Breast epithelium (tissue), 4 donors: ENCODE results near the gene AGFG1. TPM values are rescaled to one million over a fixed set of nuclear protein-coding genes. Genes with fewer than 3 reads are reported as not detected.

Source experiments
- DNase-seq, 2 donors: peaks; one replicate each; pipeline ENCODE4 v3.0.0-alpha.2; 2019; ENCODE audit warnings: low spot score in 2 of 2
- H3K27ac ChIP-seq, 2 donors: fragments of 200-600 bp; sonication (generic) in 1 of 2; one replicate each; pipeline ENCODE4 v1.5.1; 2016 to 2019; ENCODE audit warnings: mild to moderate bottlenecking in 1 of 2
- H3K27me3 ChIP-seq, 2 donors: fragments of 200-600 bp; sonication (generic) in 1 of 2; one replicate each; pipeline versions ENCODE4 v1.5.1 to v1.6.0; 2017 to 2019; ENCODE audit warnings: control low read depth in 1 of 2, mild to moderate bottlenecking in 1 of 2
- H3K36me3 ChIP-seq: fragments of 200-600 bp; one replicate; pipeline ENCODE4 v1.5.1; 2019
- H3K4me1 ChIP-seq, 2 donors: fragments of 200-600 bp; sonication (generic); one replicate each; pipeline ENCODE4 v1.5.1; 2016 to 2019; ENCODE audit warnings: control low read depth in 1 of 2
- H3K4me3 ChIP-seq, 3 donors: fragments of 200-600 bp; sonication (generic); 1 replicate in 2 of 3; 2 replicates in 1 of 3; pipeline ENCODE4 v1.5.1; 2016 to 2019; ENCODE audit warnings: mild to moderate bottlenecking in 3 of 3, moderate library complexity in 2 of 3
- H3K9me3 ChIP-seq, 2 donors: fragments of 200-600 bp; sonication (generic) in 1 of 2; one replicate each; pipeline ENCODE4 v1.5.1; 2016 to 2019; ENCODE audit warnings: control low read depth in 1 of 2
- POLR2A ChIP-seq: fragments of 450-650 bp; IDR thresholded peaks from one replicate; pipeline ENCODE4 v1.6.1; 2016; ENCODE audit warnings: antibody characterized with exemption, mild to moderate bottlenecking, moderate library complexity
- POLR2AphosphoS5 ChIP-seq, 3 donors: sonication (generic); formaldehyde crosslinking; IDR thresholded peaks; one replicate each; pipeline ENCODE4 v1.6.1; 2017; ENCODE audit warnings: antibody characterized with exemption in 3 of 3
- intact Hi-C: fragments of 100-400 bp; cut with DNase I; formaldehyde crosslinking; loops from one replicate; pipeline ENCODE4 v1.15.1; 2023; ENCODE audit warnings: low total_unique reads
- total RNA-seq, 3 donors: library from RNA; depleted of rRNA; stranded (reverse); fragments of >200 nt; gene quantifications; one replicate each; pipeline ENCODE4 v1.1.0, GENCODE V29; 2016
- TF ChIP-seq, protein P1 (sequence below), 3 donors: fragments of 450-650 bp; IDR thresholded peaks; one replicate each; pipeline ENCODE4 v1.5.1; 2016 to 2017; ENCODE audit warnings: antibody characterized with exemption in 3 of 3, mild to moderate bottlenecking in 3 of 3, moderate library complexity in 3 of 3

Gene AGFG1
- total RNA-seq, 3 donors from 2014 or later = 77.0 to 145 (median 78.4) TPM

DNA sequence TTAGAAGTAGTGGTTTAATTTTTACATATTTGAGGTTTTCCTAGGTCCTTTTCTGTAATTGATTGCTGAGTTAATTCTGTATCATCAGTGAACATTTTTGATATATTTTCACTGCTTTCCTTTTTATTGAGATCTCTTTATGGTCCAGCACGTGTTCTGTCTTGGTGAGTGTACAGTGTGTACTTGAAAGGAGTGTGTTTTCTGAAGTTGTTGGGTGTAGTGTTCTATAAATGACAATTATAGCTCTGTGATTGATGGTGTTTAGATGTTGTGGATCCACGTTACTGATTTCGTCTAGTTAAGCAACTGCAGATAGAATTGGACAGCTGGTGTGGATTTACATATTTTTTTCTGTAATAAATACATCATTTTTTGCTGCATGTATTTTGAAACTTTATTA, 32.7 kb downstream of the AGFG1 start:
- DNase-seq = no peak
- TF ChIP-seq POLR2AphosphoS5 (IDR thresholded peaks at IDR 0.05) (no peak), POLR2A (no peak)
- TF ChIP-seq, protein P1, sequence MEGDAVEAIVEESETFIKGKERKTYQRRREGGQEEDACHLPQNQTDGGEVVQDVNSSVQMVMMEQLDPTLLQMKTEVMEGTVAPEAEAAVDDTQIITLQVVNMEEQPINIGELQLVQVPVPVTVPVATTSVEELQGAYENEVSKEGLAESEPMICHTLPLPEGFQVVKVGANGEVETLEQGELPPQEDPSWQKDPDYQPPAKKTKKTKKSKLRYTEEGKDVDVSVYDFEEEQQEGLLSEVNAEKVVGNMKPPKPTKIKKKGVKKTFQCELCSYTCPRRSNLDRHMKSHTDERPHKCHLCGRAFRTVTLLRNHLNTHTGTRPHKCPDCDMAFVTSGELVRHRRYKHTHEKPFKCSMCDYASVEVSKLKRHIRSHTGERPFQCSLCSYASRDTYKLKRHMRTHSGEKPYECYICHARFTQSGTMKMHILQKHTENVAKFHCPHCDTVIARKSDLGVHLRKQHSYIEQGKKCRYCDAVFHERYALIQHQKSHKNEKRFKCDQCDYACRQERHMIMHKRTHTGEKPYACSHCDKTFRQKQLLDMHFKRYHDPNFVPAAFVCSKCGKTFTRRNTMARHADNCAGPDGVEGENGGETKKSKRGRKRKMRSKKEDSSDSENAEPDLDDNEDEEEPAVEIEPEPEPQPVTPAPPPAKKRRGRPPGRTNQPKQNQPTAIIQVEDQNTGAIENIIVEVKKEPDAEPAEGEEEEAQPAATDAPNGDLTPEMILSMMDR (IDR thresholded peaks at IDR 0.05) = no peak
- H3K27ac ChIP-seq = peak overlapping the region in 1 of 2 donors; percentile 67
- H3K36me3 ChIP-seq = no peaks in the 10 kb centered on the region
- H3K27me3 ChIP-seq = no peaks in the 10 kb centered on the region
- intact Hi-C loops = loop anchor here (5.0 kb wide), 1 partner anchor 87 kb away; no protein-coding TSS in a partner anchor
- H3K4me1 ChIP-seq = no peaks in the 10 kb centered on the region
- no peaks in the 10 kb centered on the region for H3K9me3 ChIP-seq
- no peak overlapping the region for H3K4me3 ChIP-seq

DNA sequence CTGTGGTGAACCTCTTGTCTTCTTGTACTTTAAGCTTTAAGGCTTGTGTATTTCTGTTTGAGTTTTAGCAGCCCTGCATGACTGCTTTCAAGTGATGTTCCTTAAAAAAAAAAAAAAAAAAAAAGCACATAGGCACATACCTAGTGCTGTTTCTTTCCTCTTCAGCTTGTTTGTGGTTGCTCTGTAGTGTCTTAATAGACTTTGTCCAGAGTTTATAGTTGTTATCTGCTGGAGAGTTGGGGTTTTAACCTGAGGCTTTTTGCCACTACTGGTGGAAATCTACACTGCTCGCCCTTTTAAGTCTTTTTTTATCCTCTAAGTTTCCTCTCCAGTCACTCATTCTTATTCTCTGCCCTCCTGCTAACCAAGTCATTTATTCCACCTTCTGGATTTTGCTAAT, 34.5 kb downstream of the AGFG1 start:
- Histone ChIP-seq H3K9me3 (no peaks in the 10 kb centered on the region), H3K4me1 (peaks cover 0 to 4% of the 10 kb centered on the region in 2 donors), H3K36me3 (no peaks in the 10 kb centered on the region), H3K27ac (no peak overlapping the region), H3K4me3 (no peak overlapping the region), H3K27me3 (no peaks in the 10 kb centered on the region)
- no peak for DNase-seq
- intact Hi-C loops = no loop called here
- TF ChIP-seq, protein P1 (IDR thresholded peaks at IDR 0.05) = no peak
- TF ChIP-seq POLR2A = no peak

DNA sequence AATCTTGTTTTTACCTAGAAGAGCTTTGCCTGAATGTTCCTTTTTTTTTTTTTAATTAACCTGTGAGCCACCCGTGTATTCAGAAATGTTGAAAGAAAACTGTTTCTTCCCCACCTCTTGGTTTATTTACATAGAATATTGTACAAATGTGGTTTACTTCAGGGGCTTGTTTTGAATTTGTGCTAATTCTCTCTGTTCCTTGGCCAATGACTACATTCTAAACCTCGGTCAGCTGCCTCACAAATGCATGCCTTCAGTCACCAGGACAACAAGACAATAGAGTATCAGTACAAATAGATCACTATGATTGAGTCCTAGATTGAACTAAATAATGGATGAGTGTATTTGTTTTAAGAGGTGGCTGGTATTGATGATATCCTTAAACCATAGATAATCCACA, 36.0 kb downstream of the AGFG1 start:
- no peak overlapping the region for H3K27ac ChIP-seq
- DNase-seq = no peak
- TF ChIP-seq, protein P1 (IDR thresholded peaks at IDR 0.05) = no peak
- TF ChIP-seq POLR2A = no peak
- no peak for TF ChIP-seq POLR2AphosphoS5 (IDR thresholded peaks at IDR 0.05)
- no peaks in the 10 kb centered on the region for H3K36me3 ChIP-seq
- H3K9me3 ChIP-seq = no peaks in the 10 kb centered on the region
- no peaks in the 10 kb centered on the region for H3K27me3 ChIP-seq
- H3K4me1 ChIP-seq = peaks cover 0 to 4% of the 10 kb centered on the region in 2 donors
- no peak overlapping the region for H3K4me3 ChIP-seq
- intact Hi-C loops = no loop called here

DNA sequence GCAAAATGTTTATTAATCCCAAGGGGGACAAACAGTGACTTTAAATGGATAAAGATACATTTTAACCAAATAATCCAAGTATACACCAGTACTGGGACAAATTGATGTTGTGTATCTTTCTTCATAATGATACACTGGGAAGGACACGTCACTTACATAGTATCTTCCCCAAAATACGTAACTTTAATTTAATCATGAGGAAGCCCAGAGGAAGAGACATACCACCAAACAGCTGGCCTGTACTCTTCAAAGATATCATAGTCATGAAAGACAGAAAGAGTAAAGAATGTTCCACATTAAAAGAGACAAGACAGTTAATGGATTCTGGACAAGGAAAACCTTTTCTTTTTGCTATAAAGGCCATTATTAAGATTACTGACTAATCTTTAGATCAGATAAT, 37.1 kb downstream of the AGFG1 start:
- no peaks in the 10 kb centered on the region for H3K9me3 ChIP-seq
- no peak for DNase-seq
- H3K4me3 ChIP-seq = no peak overlapping the region
- H3K27ac ChIP-seq = no peak overlapping the region
- TF ChIP-seq, protein P1 (IDR thresholded peaks at IDR 0.05) = no peak
- no peak for TF ChIP-seq POLR2A
- TF ChIP-seq POLR2AphosphoS5 (IDR thresholded peaks at IDR 0.05) = no peak
- H3K4me1 ChIP-seq = peaks cover 0 to 4% of the 10 kb centered on the region in 2 donors
- no peaks in the 10 kb centered on the region for H3K36me3 ChIP-seq
- intact Hi-C loops = no loop called here
- H3K27me3 ChIP-seq = no peaks in the 10 kb centered on the region

DNA sequence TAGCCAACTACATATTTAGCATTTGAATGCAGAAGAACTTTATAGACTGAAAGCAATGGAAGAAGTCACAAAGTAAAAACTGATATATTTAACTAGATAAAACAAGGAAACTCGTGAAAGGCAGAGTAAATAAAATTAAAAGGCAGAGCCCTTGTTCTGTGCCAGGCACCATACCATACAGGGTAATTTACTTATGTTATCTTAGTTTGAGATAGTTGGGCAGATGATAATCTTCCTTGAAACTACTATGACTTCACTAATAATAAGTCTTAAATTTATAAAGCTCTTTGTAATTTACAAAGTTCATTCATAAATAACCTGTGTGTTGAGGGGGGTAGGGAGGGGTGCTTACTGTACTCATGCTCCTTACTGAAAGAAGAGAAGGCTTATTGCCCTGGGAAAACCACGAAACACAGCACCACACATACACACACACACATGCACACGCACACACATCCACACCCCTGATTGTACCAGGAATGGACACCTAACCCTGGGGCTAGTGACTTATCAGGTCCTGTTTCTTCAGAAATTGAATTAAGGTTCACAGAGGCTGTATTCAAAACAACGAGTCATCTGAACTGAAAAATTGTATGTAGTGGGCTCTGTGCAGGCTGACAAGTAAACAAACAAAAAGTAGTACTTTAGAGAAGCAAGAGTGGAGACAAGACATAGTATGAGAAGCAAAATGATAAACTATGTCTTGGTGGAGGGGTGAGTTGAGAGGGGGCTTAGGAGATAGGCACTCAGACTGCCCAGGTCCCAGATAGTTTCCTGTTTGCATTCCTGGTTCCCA, 38.1 kb downstream of the AGFG1 start:
- intact Hi-C loops = no loop called here
- TF ChIP-seq, protein P1 (IDR thresholded peaks at IDR 0.05) = no peak
- TF ChIP-seq POLR2A (no peak), POLR2AphosphoS5 (IDR thresholded peaks at IDR 0.05) (no peak)
- DNase-seq = no peak
- Histone ChIP-seq H3K27me3 (no peaks in the 10 kb centered on the region), H3K27ac (no peak overlapping the region), H3K4me1 (peaks cover 0 to 4% of the 10 kb centered on the region in 2 donors), H3K9me3 (no peaks in the 10 kb centered on the region), H3K4me3 (no peak overlapping the region), H3K36me3 (no peaks in the 10 kb centered on the region)
